HG03064 (cell line): ENCODE measurements around the gene PHF21A.

Source experiments
- ATAC-seq: cut with Tn5 transposase; IDR thresholded peaks from one replicate; pipeline ENCODE4 v1.9.1; 2021; ENCODE audit warnings: low read depth; ENCODE audit not compliant: unreplicated experiment

The PHF21A gene

GRCh38 chr11:45939836-45940235 lies 181.4 kb downstream of the PHF21A start:
- no peak for ATAC-seq

- ATAC-seq: no peak
Measured at GRCh38 chr11:45937916-45938315, 183.3 kb downstream of the PHF21A start.

- no peak for ATAC-seq
Measured at GRCh38 chr11:45936511-45937054, 184.7 kb downstream of the PHF21A start.

GRCh38 chr11:45935349-45936064 lies 185.7 kb downstream of the PHF21A start:
- ATAC-seq: no peak

GRCh38 chr11:45934580-45935318 lies 186.5 kb downstream of the PHF21A start:
- no peak for ATAC-seq

- no peak for ATAC-seq
Measured at GRCh38 chr11:45933846-45934579, 187.2 kb downstream of the PHF21A start.

- ATAC-seq: no peak
Measured at GRCh38 chr11:45933131-45933831, 188.0 kb downstream of the PHF21A start.

GRCh38 chr11:45932217-45932616 lies 189.0 kb downstream of the PHF21A start:
- ATAC-seq: no peak

- no peak for ATAC-seq
Measured at GRCh38 chr11:45931739-45932138, 189.5 kb downstream of the PHF21A start.

GRCh38 chr11:45930951-45931570 lies 190.2 kb downstream of the PHF21A start:
- no peak for ATAC-seq

- ATAC-seq: peak; percentile 85
Measured at GRCh38 chr11:45930031-45930794, 191.0 kb downstream of the PHF21A start.

GRCh38 chr11:45929486-45930030 lies 191.7 kb downstream of the PHF21A start:
- peak; percentile 7 for ATAC-seq

- ATAC-seq: no peak
Measured at GRCh38 chr11:45928535-45929215, 192.6 kb downstream of the PHF21A start.

GRCh38 chr11:45927684-45928413 lies 193.4 kb downstream of the PHF21A start:
- no peak for ATAC-seq

GRCh38 chr11:45927332-45927683 lies 193.9 kb downstream of the PHF21A start:
- no peak for ATAC-seq

- no peak for ATAC-seq
Measured at GRCh38 chr11:45926536-45927331, 194.5 kb downstream of the PHF21A start.

GRCh38 chr11:45926001-45926401 lies 195.3 kb downstream of the PHF21A start:
- ATAC-seq: no peak
